DOHH2 (cell line): ENCODE data around the gene TEN1.

ENCODE experiments used
- EZH2phosphoT487 ChIP-seq: fragments of 200-600 bp; sonication (generic); IDR thresholded peaks from 2 replicates; pipeline ENCODE4 v1.6.1; 2017; ENCODE audit warnings: borderline replicate concordance, mild to moderate bottlenecking, antibody characterized with exemption, low read length, moderate library complexity, mixed read lengths
- TF ChIP-seq, protein P1 (sequence below): fragments of 200-600 bp; sonication (generic); IDR thresholded peaks from one replicate; pipeline ENCODE4 v1.5.1; 2014; ENCODE audit warnings: antibody characterized with exemption, mild to moderate bottlenecking, low read depth, low read length; ENCODE audit not compliant: poor library complexity, severe bottlenecking

GRCh38 chr17:76038050-76038449 lies 59.0 kb downstream of the TEN1 start:
- TF ChIP-seq, protein P1, sequence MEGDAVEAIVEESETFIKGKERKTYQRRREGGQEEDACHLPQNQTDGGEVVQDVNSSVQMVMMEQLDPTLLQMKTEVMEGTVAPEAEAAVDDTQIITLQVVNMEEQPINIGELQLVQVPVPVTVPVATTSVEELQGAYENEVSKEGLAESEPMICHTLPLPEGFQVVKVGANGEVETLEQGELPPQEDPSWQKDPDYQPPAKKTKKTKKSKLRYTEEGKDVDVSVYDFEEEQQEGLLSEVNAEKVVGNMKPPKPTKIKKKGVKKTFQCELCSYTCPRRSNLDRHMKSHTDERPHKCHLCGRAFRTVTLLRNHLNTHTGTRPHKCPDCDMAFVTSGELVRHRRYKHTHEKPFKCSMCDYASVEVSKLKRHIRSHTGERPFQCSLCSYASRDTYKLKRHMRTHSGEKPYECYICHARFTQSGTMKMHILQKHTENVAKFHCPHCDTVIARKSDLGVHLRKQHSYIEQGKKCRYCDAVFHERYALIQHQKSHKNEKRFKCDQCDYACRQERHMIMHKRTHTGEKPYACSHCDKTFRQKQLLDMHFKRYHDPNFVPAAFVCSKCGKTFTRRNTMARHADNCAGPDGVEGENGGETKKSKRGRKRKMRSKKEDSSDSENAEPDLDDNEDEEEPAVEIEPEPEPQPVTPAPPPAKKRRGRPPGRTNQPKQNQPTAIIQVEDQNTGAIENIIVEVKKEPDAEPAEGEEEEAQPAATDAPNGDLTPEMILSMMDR, result no peak
- TF ChIP-seq EZH2phosphoT487, result no peak
